Lower leg skin (tissue), 4 donors: Measurements from ENCODE around the gene CBX2. TPM values are rescaled to one million over a fixed set of nuclear protein-coding genes. Genes with fewer than 3 reads are reported as not detected.

Experiments used
- DNase-seq, 2 donors: peaks; one replicate each; pipeline ENCODE4 v3.0.0-alpha.2; 2019; ENCODE audit warnings: low spot score in 2 of 2
- H3K4me3 ChIP-seq: fragments of 200-600 bp; sonication (generic); 2 replicates; pipeline ENCODE4 v1.5.1; 2017; ENCODE audit warnings: mild to moderate bottlenecking, low read depth; ENCODE audit not compliant: poor library complexity, severe bottlenecking
- POLR2A ChIP-seq, 2 donors: fragments of 450-650 bp; IDR thresholded peaks; one replicate each; pipeline ENCODE4 v1.6.1; 2016 to 2017; ENCODE audit warnings: antibody characterized with exemption in 2 of 2, mild to moderate bottlenecking in 1 of 2, moderate library complexity in 1 of 2
- WGBS, 2 donors: methylation state at CpG; one replicate each; pipeline ENCODE4 v1.1.5; 2018; 5-methylcytosine and 5-hydroxymethylcytosine counted together
- intact Hi-C: fragments of 100-400 bp; cut with DNase I; formaldehyde crosslinking; loops from one replicate; pipeline ENCODE4 v1.15.0; 2023; ENCODE audit warnings: low total_unique reads
- total RNA-seq, 4 donors: library from RNA; depleted of rRNA; stranded (reverse); fragments of >200 nt; gene quantifications; one replicate each; pipeline ENCODE4 v1.1.0, GENCODE V29; 2016
- TF ChIP-seq, protein P1 (sequence below), 3 donors: fragments of 450-650 bp; IDR thresholded peaks; one replicate each; pipeline ENCODE4 v1.5.1; 2016; ENCODE audit warnings: antibody characterized with exemption in 3 of 3, mild to moderate bottlenecking in 3 of 3, moderate library complexity in 2 of 3

The CBX2 gene
- total RNA-seq, 4 donors from 2014 or later = 1.9 to 3.8 (median 3.1) TPM

DNA sequence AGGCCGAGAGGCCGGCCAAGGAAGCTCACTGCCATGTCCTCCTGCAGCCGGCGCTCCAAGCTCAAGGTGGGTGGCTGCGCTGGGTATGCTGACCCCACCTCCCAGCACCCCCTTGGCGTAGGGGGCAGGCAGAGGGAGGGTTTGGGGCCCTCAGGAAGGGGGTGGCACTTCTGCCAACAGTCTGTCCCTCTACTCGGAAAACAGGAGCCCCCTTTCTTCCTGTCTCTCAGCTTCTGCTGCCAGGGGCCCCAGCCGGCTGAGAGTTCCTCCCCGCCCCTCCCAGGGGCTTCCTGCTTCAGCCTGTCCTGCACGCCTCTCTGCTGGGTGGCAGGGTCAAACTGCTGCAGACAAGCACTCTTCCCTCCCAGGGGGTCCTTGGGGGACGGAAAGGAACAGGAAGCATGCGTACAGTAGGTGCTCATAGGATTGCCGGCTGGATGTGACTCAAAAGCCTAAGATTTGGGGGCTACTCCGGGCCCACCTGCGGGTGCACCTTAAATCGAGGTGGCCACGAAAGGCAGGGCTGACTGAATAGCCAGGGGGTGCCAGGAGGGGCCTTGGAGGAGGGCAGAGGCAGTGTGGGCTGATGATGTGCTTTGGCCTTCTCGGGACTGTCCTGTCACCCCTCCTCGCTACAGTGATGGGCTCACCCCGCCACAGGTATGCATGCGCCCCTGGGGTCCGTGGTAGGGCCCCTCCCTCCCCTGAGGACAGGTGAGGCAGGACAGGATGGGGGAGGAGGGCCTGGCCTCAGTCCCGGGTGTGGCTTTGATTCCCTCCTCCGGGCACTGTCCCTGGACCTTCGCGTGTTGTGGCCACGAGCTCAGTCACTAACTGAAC lies 4.0 kb downstream of the CBX2 start:
- DNase-seq = no peak
- 79 to 80% methylated on average over 26 to 27 of the region's 27 CpGs for WGBS, 2 donors
- H3K4me3 ChIP-seq = no peak overlapping the region
- intact Hi-C loops = no loop called here
- TF ChIP-seq, protein P1, sequence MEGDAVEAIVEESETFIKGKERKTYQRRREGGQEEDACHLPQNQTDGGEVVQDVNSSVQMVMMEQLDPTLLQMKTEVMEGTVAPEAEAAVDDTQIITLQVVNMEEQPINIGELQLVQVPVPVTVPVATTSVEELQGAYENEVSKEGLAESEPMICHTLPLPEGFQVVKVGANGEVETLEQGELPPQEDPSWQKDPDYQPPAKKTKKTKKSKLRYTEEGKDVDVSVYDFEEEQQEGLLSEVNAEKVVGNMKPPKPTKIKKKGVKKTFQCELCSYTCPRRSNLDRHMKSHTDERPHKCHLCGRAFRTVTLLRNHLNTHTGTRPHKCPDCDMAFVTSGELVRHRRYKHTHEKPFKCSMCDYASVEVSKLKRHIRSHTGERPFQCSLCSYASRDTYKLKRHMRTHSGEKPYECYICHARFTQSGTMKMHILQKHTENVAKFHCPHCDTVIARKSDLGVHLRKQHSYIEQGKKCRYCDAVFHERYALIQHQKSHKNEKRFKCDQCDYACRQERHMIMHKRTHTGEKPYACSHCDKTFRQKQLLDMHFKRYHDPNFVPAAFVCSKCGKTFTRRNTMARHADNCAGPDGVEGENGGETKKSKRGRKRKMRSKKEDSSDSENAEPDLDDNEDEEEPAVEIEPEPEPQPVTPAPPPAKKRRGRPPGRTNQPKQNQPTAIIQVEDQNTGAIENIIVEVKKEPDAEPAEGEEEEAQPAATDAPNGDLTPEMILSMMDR (IDR thresholded peaks at IDR 0.05) = no peak
- TF ChIP-seq POLR2A (IDR thresholded peaks at IDR 0.05) = no peak

DNA sequence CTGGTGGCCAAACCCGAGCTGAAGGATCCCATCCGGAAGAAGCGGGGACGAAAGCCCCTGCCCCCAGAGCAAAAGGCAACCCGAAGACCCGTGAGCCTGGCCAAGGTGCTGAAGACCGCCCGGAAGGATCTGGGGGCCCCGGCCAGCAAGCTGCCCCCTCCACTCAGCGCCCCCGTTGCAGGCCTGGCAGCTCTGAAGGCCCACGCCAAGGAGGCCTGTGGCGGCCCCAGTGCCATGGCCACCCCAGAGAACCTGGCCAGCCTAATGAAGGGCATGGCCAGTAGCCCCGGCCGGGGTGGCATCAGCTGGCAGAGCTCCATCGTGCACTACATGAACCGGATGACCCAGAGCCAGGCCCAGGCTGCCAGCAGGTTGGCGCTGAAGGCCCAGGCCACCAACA lies 5.9 kb downstream of the CBX2 start:
- intact Hi-C loops = no loop called here
- WGBS, 2 donors = 93 to 94% methylated on average over 18 of the region's 18 CpGs
- no peak overlapping the region for H3K4me3 ChIP-seq
- no peak for DNase-seq
- no peak for TF ChIP-seq POLR2A (IDR thresholded peaks at IDR 0.05)
- TF ChIP-seq, protein P1 (IDR thresholded peaks at IDR 0.05) = no peak

DNA sequence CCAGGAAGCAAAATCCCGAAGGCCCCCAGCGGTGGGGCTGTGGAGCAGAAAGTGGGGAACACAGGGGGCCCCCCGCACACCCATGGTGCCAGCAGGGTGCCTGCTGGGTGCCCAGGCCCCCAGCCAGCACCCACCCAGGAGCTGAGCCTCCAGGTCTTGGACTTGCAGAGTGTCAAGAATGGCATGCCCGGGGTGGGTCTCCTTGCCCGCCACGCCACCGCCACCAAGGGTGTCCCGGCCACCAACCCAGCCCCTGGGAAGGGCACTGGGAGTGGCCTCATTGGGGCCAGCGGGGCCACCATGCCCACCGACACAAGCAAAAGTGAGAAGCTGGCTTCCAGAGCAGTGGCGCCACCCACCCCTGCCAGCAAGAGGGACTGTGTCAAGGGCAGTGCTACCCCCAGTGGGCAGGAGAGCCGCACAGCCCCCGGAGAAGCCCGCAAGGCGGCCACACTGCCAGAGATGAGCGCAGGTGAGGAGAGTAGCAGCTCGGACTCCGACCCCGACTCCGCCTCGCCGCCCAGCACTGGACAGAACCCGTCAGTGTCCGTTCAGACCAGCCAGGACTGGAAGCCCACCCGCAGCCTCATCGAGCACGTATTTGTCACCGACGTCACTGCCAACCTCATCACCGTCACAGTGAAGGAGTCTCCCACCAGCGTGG lies 6.5 kb downstream of the CBX2 start:
- 89 to 95% methylated on average over 21 to 24 of the region's 31 CpGs for WGBS, 2 donors
- TF ChIP-seq POLR2A (IDR thresholded peaks at IDR 0.05) = no peak
- TF ChIP-seq, protein P1 (IDR thresholded peaks at IDR 0.05) = no peak
- intact Hi-C loops = no loop called here
- DNase-seq = no peak
- no peak overlapping the region for H3K4me3 ChIP-seq

DNA sequence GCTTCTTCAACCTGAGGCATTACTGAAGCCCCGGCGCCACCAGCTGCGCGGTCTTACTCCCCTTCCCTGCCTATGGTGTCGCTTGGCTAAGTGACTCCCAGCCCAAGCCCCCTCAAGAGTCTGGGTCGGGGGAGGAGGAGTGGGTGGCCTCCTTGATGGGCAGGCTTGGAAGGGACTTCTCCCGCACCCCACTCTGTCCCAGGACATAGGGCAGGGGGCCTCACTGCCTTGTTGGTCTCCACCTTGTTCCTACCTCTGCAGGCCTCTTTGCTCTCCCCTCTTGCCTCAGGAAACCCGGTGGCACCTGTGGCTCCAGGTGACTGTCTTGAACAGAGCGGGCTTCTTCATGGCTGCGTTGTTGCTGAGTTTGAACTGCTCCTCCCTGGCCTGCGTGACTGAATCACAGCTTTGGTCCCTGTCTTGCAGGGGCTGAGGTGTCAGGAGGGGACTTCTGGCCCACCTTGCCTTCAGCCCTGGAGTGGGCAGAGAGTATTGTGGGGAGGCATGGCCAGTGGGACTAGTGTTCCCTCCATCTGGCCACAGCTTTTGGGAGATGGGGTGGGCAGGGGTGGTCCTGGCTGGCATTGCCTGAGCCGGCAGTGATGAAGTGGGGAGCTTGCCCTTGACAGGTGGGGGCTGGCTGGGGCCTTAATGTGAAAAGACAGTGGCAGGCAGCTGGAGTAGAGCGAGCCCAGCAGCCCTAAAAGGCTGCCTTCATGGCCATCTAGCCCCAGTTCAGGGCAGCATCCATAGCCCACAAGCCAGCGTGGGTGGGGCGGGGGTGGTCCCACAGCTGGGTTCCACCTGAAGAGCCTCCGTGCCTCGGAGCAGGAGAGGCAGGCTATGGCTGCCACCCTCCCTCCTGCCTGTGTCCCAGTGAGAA lies 7.3 kb downstream of the CBX2 start:
- no peak for DNase-seq
- TF ChIP-seq, protein P1 (IDR thresholded peaks at IDR 0.05) = no peak
- no peak for TF ChIP-seq POLR2A (IDR thresholded peaks at IDR 0.05)
- H3K4me3 ChIP-seq = no peak overlapping the region
- 91 to 96% methylated on average over 17 of the region's 17 CpGs for WGBS, 2 donors
- intact Hi-C loops = no loop called here

DNA sequence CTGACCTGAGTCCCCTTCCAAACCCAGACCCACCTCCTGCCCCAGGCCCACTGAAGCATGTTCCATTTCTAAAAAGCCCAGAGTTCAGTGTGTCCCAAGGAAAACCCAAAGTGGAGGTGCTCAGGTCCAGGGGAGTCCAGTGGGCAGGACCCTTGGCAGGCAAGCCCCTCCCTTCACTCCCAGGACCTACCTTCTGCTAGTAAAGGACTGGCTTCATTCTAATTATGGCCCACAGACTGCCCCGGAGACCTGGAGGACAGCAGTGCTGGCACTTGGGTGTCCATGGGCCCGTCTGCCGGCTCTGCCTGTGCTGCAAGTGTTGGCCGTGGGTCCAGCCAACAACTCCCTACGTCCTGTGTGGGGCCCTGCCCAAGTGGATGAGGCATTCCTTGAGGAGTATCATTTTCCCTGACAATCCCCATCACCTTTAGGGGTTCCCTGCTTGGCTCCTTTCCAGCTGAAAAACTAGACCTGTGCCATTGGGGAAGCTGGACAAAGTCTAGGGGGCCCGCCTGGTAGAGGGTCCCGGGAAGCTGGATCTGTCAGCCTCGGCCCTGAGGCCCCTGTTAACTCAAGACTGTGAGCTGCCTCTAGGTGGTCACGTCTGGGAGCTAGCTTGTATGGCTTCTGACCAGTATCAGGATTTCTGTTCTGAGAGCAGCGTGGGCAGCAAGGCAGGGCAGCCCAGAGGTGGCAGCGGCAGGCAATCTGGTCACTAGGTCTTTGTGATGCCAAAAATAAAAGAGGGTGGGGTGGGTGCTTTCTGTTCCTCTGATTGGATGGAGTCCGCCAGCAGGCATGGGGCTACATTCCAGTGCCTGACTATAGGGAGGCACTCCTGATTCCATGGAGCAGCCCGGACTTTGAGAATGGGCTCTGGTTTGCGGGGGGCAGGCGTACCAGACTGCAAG lies 8.2 kb downstream of the CBX2 start:
- intact Hi-C loops = no loop called here
- TF ChIP-seq POLR2A (IDR thresholded peaks at IDR 0.05) = no peak
- TF ChIP-seq, protein P1 (IDR thresholded peaks at IDR 0.05) = no peak
- DNase-seq = no peak
- WGBS, 2 donors = 90% methylated on average over 13 to 15 of the region's 15 CpGs
- H3K4me3 ChIP-seq = no peak overlapping the region
